MM.1S (cell line): ENCODE data around the gene VAV2.

Experiments used
- DNase-seq: peaks from one replicate; pipeline ENCODE4 v3.0.0-alpha.2; 2015
- H2AFZ ChIP-seq: fragments of 300-600 bp; sonication (generic); 2 replicates; pipeline ENCODE4 v1.6.0; 2016; ENCODE audit warnings: antibody characterized with exemption, low read length
- H3F3A ChIP-seq: fragments of 300-600 bp; sonication (generic); 2 replicates; pipeline ENCODE4 v1.6.1; 2016; ENCODE audit warnings: mild to moderate bottlenecking, antibody characterized with exemption, low read length, moderate library complexity, mixed read lengths; ENCODE audit not compliant: insufficient read depth
- H3K27ac ChIP-seq: fragments of 300-600 bp; sonication (generic); 2 replicates; pipeline ENCODE4 v1.5.1; 2016; ENCODE audit warnings: mild to moderate bottlenecking, low read length
- H3K27me3 ChIP-seq: fragments of 300-600 bp; sonication (generic); replicated peaks from 2 replicates; pipeline ENCODE4 v1.6.0; 2016; ENCODE audit warnings: low read length; ENCODE audit not compliant: insufficient read depth
- H3K36me3 ChIP-seq: fragments of 300-600 bp; sonication (generic); replicated peaks from 2 replicates; pipeline ENCODE4 v1.6.1; 2016; ENCODE audit warnings: mild to moderate bottlenecking, low read length, mixed read lengths; ENCODE audit not compliant: insufficient read depth
- H3K4me1 ChIP-seq: fragments of 300-600 bp; sonication (generic); 2 replicates; pipeline ENCODE4 v1.6.1; 2016; ENCODE audit warnings: low read length, mixed read lengths
- H3K4me2 ChIP-seq: fragments of 300-600 bp; sonication (generic); 2 replicates; pipeline ENCODE4 v1.6.0; 2016; ENCODE audit warnings: low read depth, low read length
- H3K4me3 ChIP-seq: fragments of 300-600 bp; sonication (generic); 2 replicates; pipeline ENCODE4 v1.5.1; 2016; ENCODE audit warnings: low read length, mixed read lengths
- H3K79me2 ChIP-seq: fragments of 300-600 bp; sonication (generic); 2 replicates; pipeline ENCODE4 v1.6.1; 2016; ENCODE audit warnings: mixed run types, low read length, mixed read lengths
- H3K9ac ChIP-seq: fragments of 300-600 bp; sonication (generic); 2 replicates; pipeline ENCODE4 v1.6.1; 2016; ENCODE audit warnings: low read length, mixed read lengths
- H3K9me2 ChIP-seq: fragments of 300-600 bp; sonication (generic); replicated peaks from 2 replicates; pipeline ENCODE4 v1.6.1; 2016; ENCODE audit warnings: mild to moderate bottlenecking, low read length, mixed read lengths; ENCODE audit not compliant: insufficient read depth
- H3K9me3 ChIP-seq: fragments of 300-600 bp; sonication (generic); replicated peaks from 2 replicates; pipeline ENCODE4 v1.6.1; 2016; ENCODE audit warnings: mild to moderate bottlenecking, low read length, mixed read lengths; ENCODE audit not compliant: insufficient read depth
- H4K20me1 ChIP-seq: fragments of 300-600 bp; sonication (generic); 2 replicates; pipeline ENCODE4 v1.6.1; 2016; ENCODE audit warnings: mild to moderate bottlenecking, low read length, moderate library complexity, mixed read lengths; ENCODE audit not compliant: insufficient read depth
- EZH2 ChIP-seq: fragments of 300-600 bp; sonication (generic); optimal IDR thresholded peaks from 2 replicates; pipeline ENCODE3; 2017; ENCODE audit warnings: low read depth, mild to moderate bottlenecking, antibody characterized with exemption, low read length, mixed read lengths
- EZH2phosphoT487 ChIP-seq: fragments of 300-600 bp; sonication (generic); IDR thresholded peaks from 2 replicates; pipeline ENCODE4 v1.6.1; 2018; ENCODE audit warnings: antibody characterized with exemption, low read length
- TF ChIP-seq, protein P1 (sequence below): fragments of 300-600 bp; sonication (generic); IDR thresholded peaks from 2 replicates; pipeline ENCODE4 v1.5.1; 2016; ENCODE audit warnings: antibody characterized with exemption, low read length, mixed read lengths

Gene VAV2

DNA sequence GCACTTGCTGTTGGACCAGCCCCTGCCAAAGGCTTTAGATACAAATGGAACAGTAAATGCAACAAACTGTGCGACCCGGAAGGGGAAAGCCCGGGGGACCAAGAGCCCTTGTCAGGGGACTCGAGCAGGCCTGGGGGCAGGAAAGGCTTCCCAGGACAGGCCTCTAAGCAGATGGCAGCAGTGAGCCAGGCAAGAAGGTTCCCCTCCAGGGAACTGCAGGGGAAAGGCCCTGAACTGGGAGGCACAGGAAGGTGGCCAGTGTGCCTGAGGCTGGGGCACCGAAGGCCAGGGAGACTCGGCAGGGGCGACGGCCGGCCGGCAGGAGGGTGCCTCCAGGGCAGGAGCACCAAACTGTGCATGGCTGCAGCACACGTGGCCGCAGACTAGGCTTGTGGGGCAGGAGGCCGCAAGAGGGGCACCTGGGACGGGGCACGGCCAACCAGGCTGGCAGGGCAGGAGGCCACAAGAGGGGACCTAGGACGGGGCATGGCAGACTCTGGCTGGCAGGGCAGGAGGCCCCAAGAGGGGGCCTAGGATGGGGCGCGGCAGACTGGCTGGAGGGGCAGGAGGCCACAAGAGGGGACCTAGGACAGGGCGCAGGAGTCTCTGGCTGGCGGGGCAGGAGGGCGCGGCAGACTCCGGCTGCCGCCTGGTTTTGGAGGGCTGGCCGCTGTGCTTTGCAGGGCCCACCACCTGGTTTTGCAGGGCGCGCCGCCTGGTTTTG lies 10.0 kb downstream of the VAV2 start:
- no peaks in the 10 kb centered on the region for H4K20me1 ChIP-seq
- H3K79me2 ChIP-seq, result no peaks in the 10 kb centered on the region
- no peak overlapping the region for H3K4me2 ChIP-seq
- TF ChIP-seq, protein P1, sequence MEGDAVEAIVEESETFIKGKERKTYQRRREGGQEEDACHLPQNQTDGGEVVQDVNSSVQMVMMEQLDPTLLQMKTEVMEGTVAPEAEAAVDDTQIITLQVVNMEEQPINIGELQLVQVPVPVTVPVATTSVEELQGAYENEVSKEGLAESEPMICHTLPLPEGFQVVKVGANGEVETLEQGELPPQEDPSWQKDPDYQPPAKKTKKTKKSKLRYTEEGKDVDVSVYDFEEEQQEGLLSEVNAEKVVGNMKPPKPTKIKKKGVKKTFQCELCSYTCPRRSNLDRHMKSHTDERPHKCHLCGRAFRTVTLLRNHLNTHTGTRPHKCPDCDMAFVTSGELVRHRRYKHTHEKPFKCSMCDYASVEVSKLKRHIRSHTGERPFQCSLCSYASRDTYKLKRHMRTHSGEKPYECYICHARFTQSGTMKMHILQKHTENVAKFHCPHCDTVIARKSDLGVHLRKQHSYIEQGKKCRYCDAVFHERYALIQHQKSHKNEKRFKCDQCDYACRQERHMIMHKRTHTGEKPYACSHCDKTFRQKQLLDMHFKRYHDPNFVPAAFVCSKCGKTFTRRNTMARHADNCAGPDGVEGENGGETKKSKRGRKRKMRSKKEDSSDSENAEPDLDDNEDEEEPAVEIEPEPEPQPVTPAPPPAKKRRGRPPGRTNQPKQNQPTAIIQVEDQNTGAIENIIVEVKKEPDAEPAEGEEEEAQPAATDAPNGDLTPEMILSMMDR, result no peak
- TF ChIP-seq EZH2 (no peak), EZH2phosphoT487 (no peak)
- no peak overlapping the region for H3K4me3 ChIP-seq
- no peak overlapping the region for H3K27ac ChIP-seq
- H3K27me3 ChIP-seq, result peaks cover 29% of the 10 kb centered on the region
- H3K9ac ChIP-seq, result no peak overlapping the region
- no peaks in the 10 kb centered on the region for H3K9me2 ChIP-seq
- no peaks in the 10 kb centered on the region for H3F3A ChIP-seq
- H3K9me3 ChIP-seq, result no peaks in the 10 kb centered on the region
- H3K36me3 ChIP-seq, result no peaks in the 10 kb centered on the region
- DNase-seq, result no peak
- H2AFZ ChIP-seq, result no peak overlapping the region
- no peaks in the 10 kb centered on the region for H3K4me1 ChIP-seq

DNA sequence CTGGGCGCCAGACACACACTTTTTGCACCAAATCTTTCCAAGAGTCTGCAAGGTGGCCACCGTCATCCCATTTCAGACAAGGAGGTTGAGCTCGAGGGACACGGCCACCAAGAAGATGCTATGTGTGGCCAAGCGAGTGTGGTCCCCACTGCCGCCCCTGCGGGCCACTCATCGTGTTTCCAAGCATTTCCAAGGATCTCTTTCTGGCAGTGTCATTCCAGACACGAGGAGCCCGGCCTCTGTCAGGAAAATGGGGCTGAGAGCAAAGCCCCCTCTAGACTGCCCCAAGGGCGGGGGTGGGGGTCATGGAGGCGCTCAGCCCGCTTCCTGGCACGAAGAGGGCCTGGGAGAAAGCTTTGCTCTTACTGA lies 10.6 kb downstream of the VAV2 start:
- H3K4me3 ChIP-seq, result no peak overlapping the region
- no peaks in the 10 kb centered on the region for H4K20me1 ChIP-seq
- no peak overlapping the region for H3K9ac ChIP-seq
- H3K79me2 ChIP-seq, result no peaks in the 10 kb centered on the region
- no peak overlapping the region for H3K4me2 ChIP-seq
- no peak overlapping the region for H3K27ac ChIP-seq
- H3F3A ChIP-seq, result no peaks in the 10 kb centered on the region
- no peaks in the 10 kb centered on the region for H3K36me3 ChIP-seq
- H3K27me3 ChIP-seq, result peaks cover 32% of the 10 kb centered on the region
- no peak for DNase-seq
- H2AFZ ChIP-seq, result no peak overlapping the region
- H3K9me3 ChIP-seq, result no peaks in the 10 kb centered on the region
- no peaks in the 10 kb centered on the region for H3K4me1 ChIP-seq
- TF ChIP-seq, protein P1, result no peak
- no peak for TF ChIP-seq EZH2
- TF ChIP-seq EZH2phosphoT487, result no peak
- no peaks in the 10 kb centered on the region for H3K9me2 ChIP-seq

DNA sequence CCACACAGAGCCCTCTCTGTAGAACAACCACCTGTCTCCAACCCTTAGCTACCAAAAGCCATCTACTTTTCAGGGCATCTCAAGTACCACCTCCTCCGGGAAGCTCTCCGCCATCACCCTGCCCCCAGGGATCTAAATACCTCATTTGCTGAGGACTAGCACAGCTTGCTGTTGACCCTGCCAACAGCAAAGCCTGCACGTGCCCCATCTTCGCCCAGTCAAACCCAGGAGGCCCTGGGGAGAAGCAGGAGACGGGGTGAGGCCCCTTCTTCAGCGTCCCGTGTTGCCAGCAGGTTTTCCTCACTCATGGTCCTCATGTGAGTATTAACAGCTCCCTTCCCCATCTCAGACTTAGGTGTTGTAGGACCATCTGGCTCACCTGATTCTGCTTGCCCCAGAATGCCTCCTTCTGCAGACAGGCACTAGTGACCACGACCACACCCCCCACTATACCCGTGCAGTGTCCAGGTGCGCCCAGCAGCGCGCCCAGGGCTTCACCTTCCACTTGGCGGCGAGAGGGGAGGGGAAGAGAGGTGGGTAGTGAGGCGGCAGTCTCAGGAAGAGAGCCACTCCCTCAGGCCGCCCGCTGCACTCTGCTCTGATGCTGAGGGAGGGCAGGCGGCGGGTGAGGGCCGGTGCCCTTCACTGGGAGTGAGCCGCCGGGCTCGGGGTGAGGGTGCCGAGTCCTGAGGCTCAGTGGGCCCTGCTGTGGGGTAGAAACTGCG lies 11.1 kb downstream of the VAV2 start:
- no peak overlapping the region for H2AFZ ChIP-seq
- no peaks in the 10 kb centered on the region for H3K9me3 ChIP-seq
- no peak overlapping the region for H3K4me2 ChIP-seq
- no peaks in the 10 kb centered on the region for H3K9me2 ChIP-seq
- no peak overlapping the region for H3K27ac ChIP-seq
- H4K20me1 ChIP-seq, result no peaks in the 10 kb centered on the region
- H3K9ac ChIP-seq, result no peak overlapping the region
- H3K4me1 ChIP-seq, result no peaks in the 10 kb centered on the region
- no peaks in the 10 kb centered on the region for H3F3A ChIP-seq
- peaks cover 32% of the 10 kb centered on the region for H3K27me3 ChIP-seq
- no peaks in the 10 kb centered on the region for H3K79me2 ChIP-seq
- no peaks in the 10 kb centered on the region for H3K36me3 ChIP-seq
- no peak overlapping the region for H3K4me3 ChIP-seq
- TF ChIP-seq EZH2phosphoT487 (no peak), EZH2 (no peak)
- TF ChIP-seq, protein P1, result no peak
- no peak for DNase-seq
